ENCODE measurements around the gene PRR15L. TPM values are rescaled to one million over a fixed set of nuclear protein-coding genes. Genes with fewer than 3 reads are reported as not detected.

The PRR15L gene
- total RNA-seq, 4 donors from 2014 or later = 0.87 TPM; not detected in 3

- TF ChIP-seq CTCF (IDR thresholded peaks at IDR 0.05 in 4 of 5, conservative IDR thresholded peaks at IDR 0.05 in 1 of 5) = peak; percentile 95 to 96 (median 96)
- peak; percentile 71 to 74 for TF ChIP-seq POLR2A (IDR thresholded peaks at IDR 0.05)
- Histone ChIP-seq H3K4me1 (peaks cover 6 to 18% of the 10 kb centered on the region in 2 donors), H3K9me3 (no peaks in the 10 kb centered on the region), H3K27me3 (no peaks in the 10 kb centered on the region), H3K36me3 (peaks cover 0 to 25% of the 10 kb centered on the region in 2 donors), H3K27ac (peak within 1 kb of the TSS; percentile 85 to 89 (median 88)), H3K4me3 (peak within 1 kb of the TSS; percentile 77 to 100 (median 90))
- intact Hi-C loops (cut with DNase I; ENCODE audit: low total_unique reads) (loop anchor here (1.0 to 2.0 kb wide), 5 partner anchors 22 to 140 kb away; partner anchors contain the start of genes LRRC46, MRPL10 and SCRN2), in situ Hi-C loops (cut with MboI; ENCODE audit: low sequenced_read_pairs in 4 of 4) (no loop called here)
- ATAC-seq (peak; percentile 98 to 99), DNase-seq (peak; percentile 100)
These were observed 13.2 kb upstream of the PRR15L start, which contains the start of gene CDK5RAP3 for GRCh38 chr17:47970725-47971499. Gene CDK5RAP3, plus strand, starts transcription at chr17:47971113. Its CDS starts 34 bp downstream, at chr17:47971147.

GRCh38 chr17:47969930-47970724, 12.4 kb upstream of the PRR15L start:
- no peak for DNase-seq
- Histone ChIP-seq H3K27me3 (no peaks in the 10 kb centered on the region), H3K9me3 (no peaks in the 10 kb centered on the region), H3K4me3 (peak overlapping the region; percentile 32 to 100 (median 47)), H3K4me1 (peaks cover 6 to 18% of the 10 kb centered on the region in 2 donors), H3K36me3 (peaks cover 0 to 17% of the 10 kb centered on the region in 2 donors), H3K27ac (peak overlapping the region; percentile 32 to 46 (median 37))
- no peak for TF ChIP-seq CTCF (IDR thresholded peaks at IDR 0.05 in 4 of 5, conservative IDR thresholded peaks at IDR 0.05 in 1 of 5)
- no peak for TF ChIP-seq POLR2A (IDR thresholded peaks at IDR 0.05)
- intact Hi-C loops (cut with DNase I; ENCODE audit: low total_unique reads) (loop anchor here (1.0 to 2.0 kb wide), 5 partner anchors 21 to 139 kb away; partner anchors contain the start of genes LRRC46, MRPL10 and SCRN2), in situ Hi-C loops (cut with MboI; ENCODE audit: low sequenced_read_pairs in 4 of 4) (loop anchor here in 2 of 4 donors (10.0 kb wide), 1 partner anchor 125 kb away; the partner anchor contains the start of gene SCRN2 (in 2 of the 2))
- peak in 1 of 2 donors; percentile 11 for ATAC-seq

- no peaks in the 10 kb centered on the region for H3K9me3 ChIP-seq
- no peak for TF ChIP-seq POLR2A (IDR thresholded peaks at IDR 0.05)
- no peak for TF ChIP-seq CTCF (IDR thresholded peaks at IDR 0.05 in 4 of 5, conservative IDR thresholded peaks at IDR 0.05 in 1 of 5)
- H3K27ac ChIP-seq = no peak overlapping the region
- in situ Hi-C loops (cut with MboI; ENCODE audit: low sequenced_read_pairs in 4 of 4) (loop anchor here in 2 of 4 donors (10.0 kb wide), 1 partner anchor 124 kb away; the partner anchor contains the start of gene SCRN2 (in 2 of the 2)), intact Hi-C loops (cut with DNase I; ENCODE audit: low total_unique reads) (no loop called here)
- ATAC-seq (no peak), DNase-seq (no peak)
- peaks cover 0 to 5% of the 10 kb centered on the region in 2 donors for H3K36me3 ChIP-seq
- no peak overlapping the region for H3K4me3 ChIP-seq
- no peaks in the 10 kb centered on the region for H3K27me3 ChIP-seq
- peaks cover 6 to 18% of the 10 kb centered on the region in 2 donors for H3K4me1 ChIP-seq
These were observed 11.2 kb upstream of the PRR15L start for GRCh38 chr17:47968836-47969235.

- H3K27me3 ChIP-seq = no peaks in the 10 kb centered on the region
- no peak for TF ChIP-seq CTCF (IDR thresholded peaks at IDR 0.05 in 4 of 5, conservative IDR thresholded peaks at IDR 0.05 in 1 of 5)
- TF ChIP-seq POLR2A (IDR thresholded peaks at IDR 0.05) = no peak
- no peak overlapping the region for H3K27ac ChIP-seq
- in situ Hi-C loops (cut with MboI; ENCODE audit: low sequenced_read_pairs in 4 of 4) (loop anchor here in 2 of 4 donors (10.0 kb wide), 1 partner anchor 123 kb away; the partner anchor contains the start of gene SCRN2 (in 2 of the 2)), intact Hi-C loops (cut with DNase I; ENCODE audit: low total_unique reads) (no loop called here)
- DNase-seq (no peak), ATAC-seq (no peak)
- no peaks in the 10 kb centered on the region for H3K36me3 ChIP-seq
- H3K9me3 ChIP-seq = no peaks in the 10 kb centered on the region
- H3K4me1 ChIP-seq = peaks cover 6 to 18% of the 10 kb centered on the region in 2 donors
- H3K4me3 ChIP-seq = no peak overlapping the region
These were observed 10.0 kb upstream of the PRR15L start for GRCh38 chr17:47967607-47968252.
